Measurements from ENCODE around the gene CHD9.

Gene CHD9

GRCh38 chr16:53356478-53357207, 301.9 kb downstream of the CHD9 start:
- TF ChIP-seq ZNF692 (tag by site-specific recombination; IDR thresholded peaks at IDR 0.05) (0 out of 2 replicates have a peak, but pooled peaks have one; percentile 23), BCL6B (tag by site-specific recombination; IDR thresholded peaks at IDR 0.05) (no peak), PRDM4 (tag by site-specific recombination; IDR thresholded peaks at IDR 0.05) (no peak), GLIS2 (tag by site-specific recombination; IDR thresholded peaks at IDR 0.05) (no peak), ZNF433 (tag by site-specific recombination; IDR thresholded peaks at IDR 0.05; ENCODE audit: low read depth) (no peak), ZNF184 (tag by site-specific recombination; IDR thresholded peaks at IDR 0.05) (no peak), REST (tag by site-specific recombination; IDR thresholded peaks at IDR 0.05) (0 out of 2 replicates have a peak, but pooled peaks have one; percentile 39)
- POLR2A ChIA-PET: no interaction called here
- Histone ChIP-seq H3K4me3 (ENCODE audit: low read depth, low read length) (no peak overlapping the region), H3K36me3 (ENCODE audit: control insufficient read depth in 2 of 2, insufficient read depth in 1 of 2, low read length in 2 of 2) (no peaks in the 10 kb centered on the region), H3K9me3 (ENCODE audit: control insufficient read depth, insufficient read depth, low read depth, low read length) (no peaks in the 10 kb centered on the region), H3K27ac (ENCODE audit: extremely low read depth, low read depth, low read length) (no peak overlapping the region), H3K4me1 (ENCODE audit: control insufficient read depth, insufficient read depth, low read length) (no peaks in the 10 kb centered on the region)
- CTCF ChIA-PET: interaction anchor here (0.5 to 1.6 kb wide), 5 partner anchors 24 to 311 kb away, joined by 3 to 4 read pairs (median 3); no protein-coding TSS in a partner anchor

GRCh38 chr16:53357208-53357586, 302.4 kb downstream of the CHD9 start:
- ChIA-PET CTCF (interaction anchor here (1.6 kb wide), 1 partner anchor 55 kb away, joined by 3 read pairs; no protein-coding TSS in a partner anchor), POLR2A (no interaction called here)
- Histone ChIP-seq H3K4me1 (ENCODE audit: control insufficient read depth, insufficient read depth, low read length) (no peaks in the 10 kb centered on the region), H3K4me3 (ENCODE audit: low read depth, low read length) (no peak overlapping the region), H3K9me3 (ENCODE audit: control insufficient read depth, insufficient read depth, low read depth, low read length) (no peaks in the 10 kb centered on the region), H3K36me3 (ENCODE audit: control insufficient read depth in 2 of 2, insufficient read depth in 1 of 2, low read length in 2 of 2) (no peaks in the 10 kb centered on the region), H3K27ac (ENCODE audit: extremely low read depth, low read depth, low read length) (no peak overlapping the region)
- TF ChIP-seq ZNF555 (tag by site-specific recombination; conservative IDR thresholded peaks at IDR 0.05) (no peak), INSM2 (tag by site-specific recombination; IDR thresholded peaks at IDR 0.05) (no peak), KLF1 (tag by site-specific recombination; IDR thresholded peaks at IDR 0.05) (no peak), ZFP3 (tag by site-specific recombination; IDR thresholded peaks at IDR 0.05; ENCODE audit: low read depth) (no peak), ZNF837 (tag by site-specific recombination; IDR thresholded peaks at IDR 0.05) (no peak), ZNF560 (tag by site-specific recombination; IDR thresholded peaks at IDR 0.05; ENCODE audit: borderline replicate concordance) (no peak), PATZ1 (tag by site-specific recombination; IDR thresholded peaks at IDR 0.05) (no peak), ZNF530 (tag by site-specific recombination; IDR thresholded peaks at IDR 0.05; ENCODE audit: low read depth) (no peak), KLF9 (tag by site-specific recombination; IDR thresholded peaks at IDR 0.05; ENCODE audit: low read depth) (no peak), SP7 (tag by site-specific recombination; IDR thresholded peaks at IDR 0.05) (no peak), ZNF16 (tag by site-specific recombination; IDR thresholded peaks at IDR 0.05; ENCODE audit: low read depth) (no peak), ZNF221 (tag by site-specific recombination; IDR thresholded peaks at IDR 0.05; ENCODE audit: borderline replicate concordance) (no peak), ZNF146 (tag by site-specific recombination; IDR thresholded peaks at IDR 0.05) (no peak), ZNF112 (tag by site-specific recombination; IDR thresholded peaks at IDR 0.05) (no peak)

Measured in HEK293 (cell line).